OCI-LY3 (cell line): Measurements from ENCODE around the gene PPP4R3A.
"Not testable (repeated sequence)": the region's sequence is repeated elsewhere in the genome, so short reads cannot be mapped to it uniquely, and the experiment has no call there.

Experiments
- H2AFZ ChIP-seq: fragments of 200-600, 300-600 bp; shearing (Covaris generic); 2 replicates; pipeline ENCODE4 v1.6.0; 2014; ENCODE audit warnings: antibody characterized with exemption, low read depth, low read length
- H3K27ac ChIP-seq: fragments of 200-600, 300-600 bp; sonication (generic); 2 replicates; pipeline ENCODE4 v1.5.1; 2014; ENCODE audit warnings: mild to moderate bottlenecking, low read length, moderate library complexity, mixed read lengths
- H3K27me3 ChIP-seq: fragments of 200-600, 300-600 bp; sonication (generic); 2 replicates; pipeline ENCODE4 v1.6.1; 2014; ENCODE audit warnings: low read depth, low read length, mixed read lengths
- H3K36me3 ChIP-seq: fragments of 200-600, 300-600 bp; sonication (generic); replicated peaks from 2 replicates; pipeline ENCODE3; 2014; ENCODE audit warnings: low read depth, low read length, mixed read lengths
- H3K4me1 ChIP-seq: fragments of 300-600, 200-600 bp; sonication (generic); 2 replicates; pipeline ENCODE4 v1.6.1; 2014; ENCODE audit warnings: low read length, mixed read lengths
- H3K4me2 ChIP-seq: fragments of 200-600, 300-600 bp; sonication (generic); 2 replicates; pipeline ENCODE4 v1.6.1; 2014; ENCODE audit warnings: low read length, mixed read lengths
- H3K4me3 ChIP-seq: fragments of 300-600, 200-600 bp; sonication (generic); 2 replicates; pipeline ENCODE4 v1.5.1; 2014; ENCODE audit warnings: antibody characterized with exemption, mild to moderate bottlenecking, low read length, moderate library complexity
- H3K79me2 ChIP-seq: fragments of 300-600, 200-600 bp; shearing (Covaris generic); 2 replicates; pipeline ENCODE4 v1.6.1; 2014; ENCODE audit warnings: mild to moderate bottlenecking, low read length, mixed read lengths
- H3K9ac ChIP-seq: fragments of 300-600, 200-600 bp; shearing (Covaris generic); 2 replicates; pipeline ENCODE4 v1.6.0; 2014; ENCODE audit warnings: mild to moderate bottlenecking, low read length, moderate library complexity
- H3K9me3 ChIP-seq: fragments of 200-600, 300-600 bp; shearing (Covaris generic); 2 replicates; pipeline ENCODE4 v1.6.1; 2014; ENCODE audit warnings: low read length, mixed read lengths; ENCODE audit not compliant: insufficient read depth
- H4K20me1 ChIP-seq: fragments of 200-600, 300-600 bp; sonication (generic); 2 replicates; pipeline ENCODE4 v1.6.1; 2016; ENCODE audit warnings: low read length, mixed read lengths; ENCODE audit not compliant: insufficient read depth
- EZH2phosphoT487 ChIP-seq: fragments of 200-600 bp; shearing (Covaris generic); IDR thresholded peaks from 2 replicates; pipeline ENCODE4 v1.6.1; 2018; ENCODE audit warnings: antibody characterized with exemption, mixed run types, low read depth
- TF ChIP-seq, protein P1 (sequence below): fragments of 200-600, 300-600 bp; sonication (generic); IDR thresholded peaks from 2 replicates; pipeline ENCODE4 v1.5.1; 2014; ENCODE audit warnings: antibody characterized with exemption, low read length, low read depth

Gene PPP4R3A

GRCh38 chr14:91438845-91439244 is 71.3 kb downstream of the PPP4R3A start:
- Histone ChIP-seq H3K79me2 (no peaks in the 10 kb centered on the region), H3K4me2 (no peak overlapping the region), H3K9me3 (peaks cover 6% of the 10 kb centered on the region; the same call in 1 of the 2 replicates)

GRCh38 chr14:91436266-91436665 is 73.8 kb downstream of the PPP4R3A start:
- H4K20me1 ChIP-seq, H2AFZ ChIP-seq, H3K27me3 ChIP-seq, H3K4me1 ChIP-seq, H3K9me3 ChIP-seq, H3K79me2 ChIP-seq, H3K27ac ChIP-seq, H3K36me3 ChIP-seq, H3K4me2 ChIP-seq, H3K9ac ChIP-seq, H3K4me3 ChIP-seq: not testable (repeated sequence)

More at GRCh38 chr14:91438845-91439244, 71.3 kb downstream of the PPP4R3A start:
- Histone ChIP-seq H3K27me3 (no peaks in the 10 kb centered on the region), H3K27ac (no peak overlapping the region), H3K4me3 (no peak overlapping the region), H3K4me1 (peaks cover 9% of the 10 kb centered on the region), H2AFZ (no peak overlapping the region), H3K36me3 (no peaks in the 10 kb centered on the region), H4K20me1 (no peaks in the 10 kb centered on the region), H3K9ac (no peak overlapping the region)
- TF ChIP-seq, protein P1, sequence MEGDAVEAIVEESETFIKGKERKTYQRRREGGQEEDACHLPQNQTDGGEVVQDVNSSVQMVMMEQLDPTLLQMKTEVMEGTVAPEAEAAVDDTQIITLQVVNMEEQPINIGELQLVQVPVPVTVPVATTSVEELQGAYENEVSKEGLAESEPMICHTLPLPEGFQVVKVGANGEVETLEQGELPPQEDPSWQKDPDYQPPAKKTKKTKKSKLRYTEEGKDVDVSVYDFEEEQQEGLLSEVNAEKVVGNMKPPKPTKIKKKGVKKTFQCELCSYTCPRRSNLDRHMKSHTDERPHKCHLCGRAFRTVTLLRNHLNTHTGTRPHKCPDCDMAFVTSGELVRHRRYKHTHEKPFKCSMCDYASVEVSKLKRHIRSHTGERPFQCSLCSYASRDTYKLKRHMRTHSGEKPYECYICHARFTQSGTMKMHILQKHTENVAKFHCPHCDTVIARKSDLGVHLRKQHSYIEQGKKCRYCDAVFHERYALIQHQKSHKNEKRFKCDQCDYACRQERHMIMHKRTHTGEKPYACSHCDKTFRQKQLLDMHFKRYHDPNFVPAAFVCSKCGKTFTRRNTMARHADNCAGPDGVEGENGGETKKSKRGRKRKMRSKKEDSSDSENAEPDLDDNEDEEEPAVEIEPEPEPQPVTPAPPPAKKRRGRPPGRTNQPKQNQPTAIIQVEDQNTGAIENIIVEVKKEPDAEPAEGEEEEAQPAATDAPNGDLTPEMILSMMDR: no peak
- no peak for TF ChIP-seq EZH2phosphoT487

GRCh38 chr14:91429385-91429784 is 80.7 kb downstream of the PPP4R3A start:
- Histone ChIP-seq H3K9me3 (no peaks in the 10 kb centered on the region; the same call in 1 of the 2 replicates), H3K4me3 (no peak overlapping the region), H3K79me2 (no peaks in the 10 kb centered on the region), H4K20me1 (no peaks in the 10 kb centered on the region), H3K36me3 (no peaks in the 10 kb centered on the region), H3K4me2 (no peak overlapping the region), H2AFZ (no peak overlapping the region), H3K27me3 (no peaks in the 10 kb centered on the region), H3K4me1 (peaks cover 17% of the 10 kb centered on the region), H3K9ac (no peak overlapping the region), H3K27ac (no peak overlapping the region)
- TF ChIP-seq, protein P1: no peak
- no peak for TF ChIP-seq EZH2phosphoT487

DNA sequence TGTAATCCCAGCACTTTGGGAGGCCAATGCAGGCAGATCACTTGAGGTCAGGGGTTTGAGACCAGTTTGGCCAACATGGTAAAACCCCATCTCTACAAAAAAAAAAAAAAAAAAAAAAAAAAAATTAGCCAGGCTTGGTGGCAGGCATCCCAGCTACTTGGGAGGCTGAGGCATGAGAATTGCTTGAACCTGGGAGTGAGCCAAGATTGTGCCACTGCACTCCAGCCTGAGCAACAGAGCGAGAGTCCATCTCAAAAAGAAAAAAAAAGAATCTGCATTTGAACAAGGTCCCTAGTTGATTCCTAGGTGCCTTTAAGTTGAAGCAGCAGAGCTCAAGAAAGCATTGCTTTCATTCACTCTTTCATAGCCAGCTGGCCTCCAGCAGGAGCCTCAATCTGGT is 81.2 kb downstream of the PPP4R3A start:
- H3K9ac ChIP-seq, H3K27ac ChIP-seq, H3K9me3 ChIP-seq, H4K20me1 ChIP-seq, H3K4me3 ChIP-seq, H2AFZ ChIP-seq, H3K36me3 ChIP-seq, H3K4me2 ChIP-seq, H3K27me3 ChIP-seq, H3K79me2 ChIP-seq: not testable (repeated sequence)
- H3K4me1 ChIP-seq: peaks cover 17% of the 10 kb centered on the region

- not testable (repeated sequence) for H3K27ac ChIP-seq, H3K27me3 ChIP-seq, H2AFZ ChIP-seq, H4K20me1 ChIP-seq, H3K9me3 ChIP-seq, H3K79me2 ChIP-seq, H3K9ac ChIP-seq, H3K36me3 ChIP-seq
- H3K4me2 ChIP-seq: peak overlapping the region; percentile 24
- H3K4me3 ChIP-seq: peak overlapping the region; percentile 20; the same call in 1 of the 2 replicates
- peaks cover 17% of the 10 kb centered on the region for H3K4me1 ChIP-seq
Observed at GRCh38 chr14:91425531-91425944, 84.6 kb downstream of the PPP4R3A start.
